WTC11 (cell line): Measurements from ENCODE around the gene ADAMTS18. TPM values are rescaled to one million over a fixed set of nuclear protein-coding genes. Genes with fewer than 3 reads are reported as not detected.

ENCODE experiments used
- ATAC-seq: fragments of 200-7000 bp; cut with Tn5 transposase; 2 replicates; pipeline ENCODE4 v1.10.0; 2021; ENCODE audit warnings: mild to moderate bottlenecking, moderate library complexity
- CTCF ChIA-PET: fragments of 300-600 bp; sonication (Branson Sonifier 250); formaldehyde crosslinking; loops from one replicate; lab custom pipeline; 2021; ENCODE audit warnings: antibody characterized with exemption; lab: Charles Lee
- POLR2A ChIA-PET: fragments of 350-600 bp; sonication (Branson Sonifier 250); formaldehyde crosslinking; loops from one replicate; lab custom pipeline; 2021; ENCODE audit warnings: antibody characterized with exemption; lab: Charles Lee
- DNase-seq: peaks from one replicate; pipeline ENCODE4 v3.0.0; 2021; ENCODE audit warnings: low spot score
- H3K27ac Mint-ChIP-seq: 2 replicates; pipeline ENCODE4 v1.8.0; 2021; ENCODE audit warnings: mixed read lengths
- H3K27me3 Mint-ChIP-seq: 2 replicates; pipeline ENCODE4 v1.8.0; 2021; ENCODE audit warnings: low read depth, mild to moderate bottlenecking, moderate library complexity, mixed read lengths
- H3K36me3 Mint-ChIP-seq: 2 replicates; pipeline ENCODE4 v1.8.0; 2021; ENCODE audit warnings: mixed read lengths
- H3K4me1 Mint-ChIP-seq: 2 replicates; pipeline ENCODE4 v1.8.0; 2022; ENCODE audit warnings: mixed read lengths
- H3K4me3 Mint-ChIP-seq: 2 replicates; pipeline ENCODE4 v1.8.0; 2021; ENCODE audit warnings: mild to moderate bottlenecking, moderate library complexity, mixed read lengths
- H3K9me3 Mint-ChIP-seq: 2 replicates; pipeline ENCODE4 v1.8.0; 2021; ENCODE audit warnings: mixed read lengths
- ATF6 ChIP-seq: sonication (generic); formaldehyde crosslinking; IDR thresholded peaks from 2 replicates; pipeline ENCODE4 v1.8.1; 2023; ENCODE audit warnings: mild to moderate bottlenecking, missing genetic modification reagents
- CREM ChIP-seq: sonication (generic); formaldehyde crosslinking; IDR thresholded peaks from 2 replicates; pipeline ENCODE4 v1.8.1; 2022; ENCODE audit warnings: mild to moderate bottlenecking, missing genetic modification reagents, moderate library complexity
- ERG ChIP-seq: fragments of 250-450 bp; sonication (Bioruptor Pico); IDR thresholded peaks from 2 replicates; pipeline ENCODE4 v1.8.0; 2021; ENCODE audit warnings: mild to moderate bottlenecking
- FOXP1 ChIP-seq: sonication (generic); formaldehyde crosslinking; IDR thresholded peaks from 2 replicates; pipeline ENCODE4 v1.8.0; 2022; ENCODE audit warnings: missing genetic modification reagents, mild to moderate bottlenecking, moderate library complexity, borderline replicate concordance
- GABPB1 ChIP-seq: sonication (generic); formaldehyde crosslinking; IDR thresholded peaks from 2 replicates; pipeline ENCODE4 v1.8.1; 2023; ENCODE audit warnings: mild to moderate bottlenecking, missing genetic modification reagents
- HMGA2 ChIP-seq: fragments of 250-450 bp; sonication (Bioruptor Pico); IDR thresholded peaks from 2 replicates; pipeline ENCODE4 v1.4.0; 2021; ENCODE audit warnings: mild to moderate bottlenecking, moderate library complexity
- IRF2 ChIP-seq: sonication (generic); formaldehyde crosslinking; IDR thresholded peaks from 2 replicates; pipeline ENCODE4 v1.8.0; 2022; ENCODE audit warnings: low read depth, missing genetic modification reagents, borderline replicate concordance
- KAT7 ChIP-seq: sonication (generic); formaldehyde crosslinking; IDR thresholded peaks from 2 replicates; pipeline ENCODE4 v1.8.1; 2023; ENCODE audit warnings: missing genetic modification reagents, mild to moderate bottlenecking, borderline replicate concordance
- NFE2L1 ChIP-seq: sonication (generic); formaldehyde crosslinking; IDR thresholded peaks from 2 replicates; pipeline ENCODE4 v1.8.1; 2023; ENCODE audit warnings: missing genetic modification reagents
- NFYB ChIP-seq: sonication (generic); formaldehyde crosslinking; conservative IDR thresholded peaks from 2 replicates; pipeline ENCODE4 v1.8.0; 2022; ENCODE audit warnings: low read depth, missing genetic modification reagents
- NR3C1 ChIP-seq: sonication (generic); formaldehyde crosslinking; conservative IDR thresholded peaks from 2 replicates; pipeline ENCODE4 v1.8.1; 2023; ENCODE audit warnings: low read depth, mild to moderate bottlenecking, missing genetic modification reagents
- ZNF138 ChIP-seq: sonication (generic); formaldehyde crosslinking; conservative IDR thresholded peaks from 2 replicates; pipeline ENCODE4 v1.8.1; 2022; ENCODE audit warnings: mild to moderate bottlenecking, moderate library complexity, missing genetic modification reagents
- ZNF281 ChIP-seq: sonication (generic); formaldehyde crosslinking; IDR thresholded peaks from 2 replicates; pipeline ENCODE4 v1.8.0; 2023; ENCODE audit warnings: mild to moderate bottlenecking, missing genetic modification reagents
- ZNF423 ChIP-seq: fragments of 250-450 bp; sonication (Bioruptor Pico); IDR thresholded peaks from 2 replicates; pipeline ENCODE4 v2.1.2; 2022; ENCODE audit warnings: mild to moderate bottlenecking, moderate library complexity
- total RNA-seq: library from RNA; stranded (reverse); gene quantifications from 3 replicates; pipeline ENCODE4 v1.2.3, GENCODE V29; 2021
- TF ChIP-seq, protein P1 (sequence below): fragments of 250-450 bp; sonication (Bioruptor Pico); IDR thresholded peaks from 2 replicates; pipeline ENCODE4 v1.9.0; 2021; ENCODE audit warnings: moderate library complexity, mild to moderate bottlenecking, inconsistent platforms, borderline replicate concordance

Gene ADAMTS18
- total RNA-seq, 1 experiment from 2014 or later = 0.17 TPM

DNA sequence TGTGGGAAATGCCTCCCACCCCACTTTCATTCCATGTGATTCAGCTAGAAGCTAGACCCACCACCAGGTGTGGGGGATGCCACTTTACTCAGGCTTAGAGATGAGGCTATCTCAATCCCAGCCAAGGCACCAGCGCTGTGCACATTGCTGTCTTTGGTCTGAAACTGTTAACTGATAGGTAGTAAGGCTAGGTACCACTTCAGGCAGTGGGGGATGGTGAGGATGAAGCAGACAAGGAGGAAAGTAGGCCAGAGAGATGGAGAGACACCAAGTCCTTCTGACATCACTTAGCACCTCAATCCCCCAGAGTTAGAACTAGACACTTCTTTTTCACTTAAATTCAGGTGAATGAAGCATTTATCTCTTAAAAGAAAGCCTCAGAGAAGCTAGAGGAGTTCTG lies 35.8 kb downstream of the ADAMTS18 start:
- POLR2A ChIA-PET = no interaction called here
- no peaks in the 10 kb centered on the region for H3K27me3 Mint-ChIP-seq
- H3K4me3 Mint-ChIP-seq = no peak overlapping the region
- peaks cover 25% of the 10 kb centered on the region for H3K4me1 Mint-ChIP-seq
- CTCF ChIA-PET = no interaction called here
- H3K27ac Mint-ChIP-seq = no peak overlapping the region
- DNase-seq (no peak), ATAC-seq (no peak)
- H3K36me3 Mint-ChIP-seq = no peaks in the 10 kb centered on the region
- TF ChIP-seq ZNF423 = no peak
- TF ChIP-seq KAT7 (CRISPR knock-in tag) = no peak
- no peak for TF ChIP-seq HMGA2 (CRISPR knock-in tag)
- no peak for TF ChIP-seq ATF6 (CRISPR knock-in tag)
- no peak for TF ChIP-seq GABPB1 (CRISPR knock-in tag)
- no peaks in the 10 kb centered on the region for H3K9me3 Mint-ChIP-seq

DNA sequence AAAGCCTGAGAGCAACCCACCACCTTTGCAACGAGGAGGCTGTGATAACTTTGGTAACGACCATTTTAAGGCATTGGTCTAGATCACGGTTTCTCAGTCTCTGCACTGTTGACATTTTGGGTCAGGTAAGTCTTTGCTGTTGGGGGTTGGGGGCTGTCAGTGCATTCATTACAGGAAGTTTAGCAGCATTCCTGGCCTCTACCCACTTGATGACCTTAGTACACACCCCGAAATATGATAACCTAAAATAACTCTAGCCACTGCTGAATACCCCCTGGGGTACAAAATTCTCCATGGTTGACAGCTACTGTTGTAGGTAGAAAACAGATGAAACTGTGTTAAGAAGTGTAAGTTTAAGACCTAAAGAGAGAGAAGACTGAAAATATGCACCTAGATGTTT lies 36.3 kb downstream of the ADAMTS18 start:
- no peaks in the 10 kb centered on the region for H3K36me3 Mint-ChIP-seq
- H3K4me3 Mint-ChIP-seq = no peak overlapping the region
- H3K27me3 Mint-ChIP-seq = no peaks in the 10 kb centered on the region

DNA sequence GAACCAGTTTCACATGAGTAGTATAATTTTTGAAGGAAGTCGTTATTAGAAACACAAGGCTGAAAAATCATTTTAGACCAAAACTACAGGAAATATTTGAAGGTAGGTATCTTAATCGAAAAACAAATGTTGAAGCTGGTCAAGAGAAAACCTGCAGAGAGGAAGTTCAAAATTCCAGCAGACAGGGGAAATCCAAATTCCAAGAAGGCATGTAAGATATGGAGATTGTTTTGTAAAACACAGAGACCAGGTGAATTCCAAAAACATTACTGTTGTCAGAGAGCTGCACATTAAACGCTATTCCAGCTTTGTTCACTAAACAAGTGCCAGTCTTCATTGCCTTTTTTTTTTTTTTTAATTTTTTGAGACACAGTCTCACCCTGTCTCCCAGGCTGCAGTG lies 38.4 kb downstream of the ADAMTS18 start:
- Mint-ChIP-seq H3K27me3 (no peaks in the 10 kb centered on the region), H3K27ac (no peak overlapping the region), H3K4me3 (no peak overlapping the region), H3K9me3 (no peaks in the 10 kb centered on the region), H3K36me3 (no peaks in the 10 kb centered on the region), H3K4me1 (peaks cover 21% of the 10 kb centered on the region)
- POLR2A ChIA-PET = no interaction called here
- no peak for TF ChIP-seq ATF6 (CRISPR knock-in tag)
- TF ChIP-seq IRF2 (CRISPR knock-in tag) = no peak
- TF ChIP-seq NFE2L1 (CRISPR knock-in tag) = no peak
- TF ChIP-seq NR3C1 (CRISPR knock-in tag) = no peak
- CTCF ChIA-PET = no interaction called here
- ATAC-seq = no peak
- no peak for DNase-seq

More for the DNA sequence above, 36.3 kb downstream of the ADAMTS18 start:
- ChIA-PET CTCF (no interaction called here), POLR2A (no interaction called here)
- H3K9me3 Mint-ChIP-seq = no peaks in the 10 kb centered on the region
- DNase-seq = no peak
- ATAC-seq = no peak
- H3K4me1 Mint-ChIP-seq = peaks cover 19% of the 10 kb centered on the region
- TF ChIP-seq, protein P1, sequence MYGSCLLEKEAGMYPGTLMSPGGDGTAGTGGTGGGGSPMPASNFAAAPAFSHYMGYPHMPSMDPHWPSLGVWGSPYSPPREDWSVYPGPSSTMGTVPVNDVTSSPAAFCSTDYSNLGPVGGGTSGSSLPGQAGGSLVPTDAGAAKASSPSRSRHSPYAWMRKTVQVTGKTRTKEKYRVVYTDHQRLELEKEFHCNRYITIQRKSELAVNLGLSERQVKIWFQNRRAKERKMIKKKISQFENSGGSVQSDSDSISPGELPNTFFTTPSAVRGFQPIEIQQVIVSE (CRISPR knock-in tag) = no peak
- no peak for TF ChIP-seq CREM (CRISPR knock-in tag)
- TF ChIP-seq ERG (CRISPR knock-in tag) = no peak
- no peak for TF ChIP-seq ZNF281
- TF ChIP-seq NFYB (CRISPR knock-in tag) = no peak
- no peak for TF ChIP-seq FOXP1 (CRISPR knock-in tag)
- no peak for TF ChIP-seq ZNF138 (CRISPR knock-in tag)
- no peak overlapping the region for H3K27ac Mint-ChIP-seq
